HepG2 (cell line): Measurements from ENCODE around the gene TTC28. TPM values are rescaled to one million over a fixed set of nuclear protein-coding genes. Genes with fewer than 3 reads are reported as not detected.

Experiments used
- ATAC-seq: fragments of 200-7000 bp; cut with Tn5 transposase; 3 replicates; pipeline ENCODE4 v1.9.1; 2020; ENCODE audit warnings: mild to moderate bottlenecking, moderate library complexity
- BruUV-seq: library from RNA; stranded (reverse); fragments of 400-500 nt; replicated peaks from 2 replicates; lab custom pipeline; 2021; lab: Mats Ljungman, UMichigan
- CTCF ChIA-PET: fragments of 300-600 bp; formaldehyde crosslinking; extraction: SDS; loops from one replicate; lab custom pipeline; 2021; ENCODE audit warnings: low total read pairs, inconsistent platforms, low intra/inter-chr PET ratio; lab: Yijun Ruan, JAX
- POLR2A ChIA-PET: fragments of 350-600 bp; sonication (Branson Sonifier 250); formaldehyde crosslinking; loops from one replicate; lab custom pipeline; 2020; ENCODE audit warnings: antibody characterized with exemption, inconsistent platforms; lab: Yijun Ruan, JAX
- DNase-seq: peaks from one replicate; pipeline ENCODE4 v3.0.0-alpha.2; 2015; ENCODE audit warnings: low spot score
- FAIRE-seq: peaks from 3 replicates; lab custom pipeline; 2011; peaks lifted over from hg19 to GRCh38; lab: Jason Lieb, UNC
- H2AFZ ChIP-seq: one replicate; pipeline ENCODE4 v1.6.1; 2011; ENCODE audit warnings: low read length, inconsistent platforms
- H3K27ac ChIP-seq: fragments of 300-600 bp; 3 replicates; pipeline ENCODE4 v1.8.0; 2011; ENCODE audit warnings: mixed run types, mild to moderate bottlenecking, mixed read lengths, low read length, inconsistent platforms; ENCODE audit not compliant: insufficient read depth; ENCODE audit errors: extremely low read length
- H3K27me3 ChIP-seq, 2 experiments: fragments of 200-600 bp in 1 of 2; 2 replicates in 1 of 2; 3 replicates in 1 of 2; pipeline versions ENCODE4 v1.6.0 to v1.8.0; 2011; ENCODE audit warnings: low read length in 2 of 2, mild to moderate bottlenecking in 2 of 2, moderate library complexity in 2 of 2, inconsistent platforms in 1 of 2; ENCODE audit not compliant: insufficient read depth in 2 of 2, control insufficient read depth in 1 of 2
- H3K36me3 ChIP-seq, 2 experiments: fragments of 200-600 bp in 1 of 2; replicated peaks in 1 of 2; 2 replicates in 1 of 2; 3 replicates in 1 of 2; pipeline versions ENCODE4 v1.5.1 to v1.8.0; 2011; ENCODE audit warnings: low read length in 2 of 2, inconsistent platforms in 1 of 2; ENCODE audit not compliant: insufficient read depth in 2 of 2, control insufficient read depth in 1 of 2
- H3K4me1 ChIP-seq: 2 replicates; pipeline ENCODE4 v1.5.1; 2012; ENCODE audit warnings: low read length, inconsistent platforms; ENCODE audit not compliant: insufficient read depth
- H3K4me2 ChIP-seq: 2 replicates; pipeline ENCODE4 v1.6.0; 2011; ENCODE audit warnings: low read depth, low read length, inconsistent platforms
- H3K4me3 ChIP-seq, 3 experiments: fragments of 200-600 bp in 1 of 3; sonication (generic), shearing (Covaris generic) in 1 of 3; replicated peaks in 1 of 3; 2 replicates each; pipeline ENCODE4 v1.5.1; 2011 to 2016; ENCODE audit warnings: low read length in 3 of 3, inconsistent platforms in 2 of 3, low read depth in 2 of 3, mild to moderate bottlenecking in 2 of 3, control low read depth in 1 of 3, mixed read lengths in 1 of 3; ENCODE audit not compliant: insufficient read depth in 1 of 3
- H3K79me2 ChIP-seq: one replicate; pipeline ENCODE4 v1.6.1; 2011; ENCODE audit warnings: low read length, inconsistent platforms; ENCODE audit not compliant: insufficient read depth
- H3K9ac ChIP-seq: 2 replicates; pipeline ENCODE4 v1.6.0; 2011; ENCODE audit warnings: mild to moderate bottlenecking, low read depth, low read length, inconsistent platforms; ENCODE audit not compliant: insufficient read depth
- H3K9me3 ChIP-seq: 2 replicates; pipeline ENCODE4 v1.5.1; 2012; ENCODE audit warnings: mild to moderate bottlenecking, low read length
- H4K20me1 ChIP-seq: 2 replicates; pipeline ENCODE4 v1.6.0; 2011; ENCODE audit warnings: inconsistent platforms, mild to moderate bottlenecking, low read length, moderate library complexity; ENCODE audit not compliant: insufficient read depth
- MLXIP ChIP-seq: sonication (generic); formaldehyde crosslinking; IDR thresholded peaks from 2 replicates; pipeline ENCODE4 v1.9.0; 2021; ENCODE audit warnings: missing genetic modification reagents, borderline replicate concordance
- NR2C2 ChIP-seq: sonication (generic); formaldehyde crosslinking; IDR thresholded peaks from 2 replicates; pipeline ENCODE4 v1.4.0; 2020; ENCODE audit warnings: missing genetic modification reagents, mild to moderate bottlenecking, moderate library complexity, borderline replicate concordance
- RFX1 ChIP-seq: fragments of 450-650 bp; IDR thresholded peaks from 2 replicates; pipeline ENCODE4 v1.6.1; 2017
- STAT5B ChIP-seq: sonication (generic); formaldehyde crosslinking; IDR thresholded peaks from 2 replicates; pipeline ENCODE4 v1.4.0; 2020; ENCODE audit warnings: missing genetic modification reagents
- TFAP4 ChIP-seq: sonication (generic); IDR thresholded peaks from 2 replicates; pipeline ENCODE4 v1.6.1; 2016; ENCODE audit warnings: low read depth, borderline replicate concordance
- XBP1 ChIP-seq: sonication (generic); formaldehyde crosslinking; IDR thresholded peaks from 2 replicates; pipeline ENCODE4 v1.5.0; 2020; ENCODE audit warnings: missing genetic modification reagents
- ZFP41 ChIP-seq: sonication (generic); formaldehyde crosslinking; IDR thresholded peaks from 2 replicates; pipeline ENCODE4 v1.4.0; 2020; ENCODE audit warnings: mild to moderate bottlenecking, missing genetic modification reagents, borderline replicate concordance
- ZFP82 ChIP-seq: sonication (generic); formaldehyde crosslinking; IDR thresholded peaks from 2 replicates; pipeline ENCODE4 v1.5.1; 2020; ENCODE audit warnings: mild to moderate bottlenecking, missing genetic modification reagents, borderline replicate concordance
- ZNF776 ChIP-seq: sonication (generic); formaldehyde crosslinking; IDR thresholded peaks from 2 replicates; pipeline ENCODE4 v1.4.0; 2020; ENCODE audit warnings: mild to moderate bottlenecking, missing genetic modification reagents
- WGBS: methylation state at CpG from one replicate; pipeline ENCODE4 v1.1.6; 2017; ENCODE audit warnings: low lambda C conversion rate; 5-methylcytosine and 5-hydroxymethylcytosine counted together
- in situ Hi-C: cut with HindIII; loops from 2 replicates; pipeline ENCODE4 v1.10.0; 2017; ENCODE audit warnings: low pct_unique_long_range_greater_than_20kb; ENCODE audit not compliant: extremely low pct_ligation_motif_present
- intact Hi-C: fragments of 100-400 bp; cut with micrococcal nuclease; formaldehyde crosslinking; loops from one replicate; pipeline ENCODE4 v1.10.0; 2022; ENCODE audit not compliant: unreplicated experiment
- polyA plus RNA-seq, 8 experiments: library from polyadenylated mRNA; depleted of rRNA in 3 of 8; stranded (reverse) in 7 of 8; unstranded in 1 of 8; fragments of >200 nt; fragmentation: Illumina TruSeq in 4 of 8; extraction: Trizol in 4 of 8; gene quantifications; 2 replicates each; pipeline versions ENCODE4 v1.2.1 to v1.2.3, GENCODE V29; 2011 to 2016; ENCODE audit warnings: low read depth in 4 of 8, missing spikeins in 1 of 8, mixed read lengths in 1 of 8; ENCODE audit not compliant: insufficient read depth in 1 of 8
- total RNA-seq, 5 experiments: library from RNA; depleted of rRNA; stranded (reverse); fragments of >200 nt; fragmentation: Illumina TruSeq; extraction: Trizol; gene quantifications; 2 replicates each; pipeline ENCODE4 v1.2.3, GENCODE V29; 2016; ENCODE audit warnings: low read depth in 1 of 5
- TF ChIP-seq, protein P1 (sequence below): sonication (generic); formaldehyde crosslinking; IDR thresholded peaks from 2 replicates; pipeline ENCODE4 v1.5.1; 2020; ENCODE audit warnings: mild to moderate bottlenecking, missing genetic modification reagents, borderline replicate concordance

Gene TTC28
- total and polyA plus RNA-seq, 2 of the 13 experiments (the other 11 are each of a cell fraction or from before 2014, with no cell fraction given): 4.2 to 13.1 TPM

GRCh38 chr22:28034760-28035401 is 644.8 kb downstream of the TTC28 start (continued):
- TF ChIP-seq MLXIP (CRISPR knock-in tag): no peak
- no peak for TF ChIP-seq ZFP41
- no peak for TF ChIP-seq ZNF776 (CRISPR knock-in tag)
- no peak for TF ChIP-seq XBP1 (CRISPR knock-in tag)

DNA sequence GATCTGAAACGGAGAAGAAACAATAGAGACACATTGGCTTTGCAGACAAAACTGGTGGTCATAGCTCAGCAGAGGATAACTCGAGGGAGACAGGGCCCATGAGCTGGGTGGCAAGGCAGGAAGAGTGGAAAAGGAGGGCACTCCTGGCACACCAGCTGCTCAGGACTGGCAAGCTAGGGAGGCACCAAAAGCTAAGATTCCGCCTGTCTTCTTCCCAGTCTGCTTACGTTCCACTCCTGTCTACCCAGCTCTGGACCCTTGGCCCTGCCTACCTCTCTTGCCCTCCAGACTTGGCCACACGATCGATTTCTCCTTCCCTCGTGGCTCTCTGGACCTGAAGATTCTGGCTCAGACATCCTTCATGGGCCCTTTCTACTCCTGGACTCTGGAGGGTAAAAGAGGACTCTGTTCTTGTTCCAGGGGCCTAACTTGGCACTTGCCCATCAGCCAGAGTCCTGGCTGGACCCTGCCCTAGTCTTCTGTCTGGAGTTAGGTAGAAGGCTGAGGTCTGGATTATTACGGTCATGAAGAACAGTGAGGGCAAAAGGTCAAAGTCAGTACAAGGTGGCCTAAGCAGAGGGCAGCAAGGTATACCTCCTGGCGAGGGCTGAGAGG is 645.4 kb downstream of the TTC28 start:
- intact Hi-C loops: no loop called here
- no peak for ATAC-seq
- no peak for FAIRE-seq
- H2AFZ ChIP-seq: no peak overlapping the region
- H3K4me3 ChIP-seq: no peak overlapping the region
- 92% methylated on average over 9 of the region's 9 CpGs for WGBS
- no peaks in the 10 kb centered on the region for H3K27me3 ChIP-seq
- in situ Hi-C loops: no loop called here
- no peak overlapping the region for H3K4me2 ChIP-seq
- BruUV-seq: no TSS peak
- no peak overlapping the region for H3K27ac ChIP-seq
- no peak overlapping the region for H3K9ac ChIP-seq
- DNase-seq: no peak
- H3K36me3 ChIP-seq: peaks cover 4 to 18% of the 10 kb centered on the region in 2 experiments; a peak in 3 of 5 replicates
- H3K9me3 ChIP-seq: no peaks in the 10 kb centered on the region
- POLR2A ChIA-PET: no interaction called here
- H3K4me1 ChIP-seq: peaks cover 10% of the 10 kb centered on the region
- H3K79me2 ChIP-seq: no peaks in the 10 kb centered on the region
- CTCF ChIA-PET: no interaction called here
- TF ChIP-seq TFAP4: no peak
- no peak for TF ChIP-seq RFX1
- no peak for TF ChIP-seq ZFP82 (CRISPR knock-in tag)
- TF ChIP-seq NR2C2: no peak
- no peak for TF ChIP-seq ZNF776 (CRISPR knock-in tag)
- TF ChIP-seq, protein P1, sequence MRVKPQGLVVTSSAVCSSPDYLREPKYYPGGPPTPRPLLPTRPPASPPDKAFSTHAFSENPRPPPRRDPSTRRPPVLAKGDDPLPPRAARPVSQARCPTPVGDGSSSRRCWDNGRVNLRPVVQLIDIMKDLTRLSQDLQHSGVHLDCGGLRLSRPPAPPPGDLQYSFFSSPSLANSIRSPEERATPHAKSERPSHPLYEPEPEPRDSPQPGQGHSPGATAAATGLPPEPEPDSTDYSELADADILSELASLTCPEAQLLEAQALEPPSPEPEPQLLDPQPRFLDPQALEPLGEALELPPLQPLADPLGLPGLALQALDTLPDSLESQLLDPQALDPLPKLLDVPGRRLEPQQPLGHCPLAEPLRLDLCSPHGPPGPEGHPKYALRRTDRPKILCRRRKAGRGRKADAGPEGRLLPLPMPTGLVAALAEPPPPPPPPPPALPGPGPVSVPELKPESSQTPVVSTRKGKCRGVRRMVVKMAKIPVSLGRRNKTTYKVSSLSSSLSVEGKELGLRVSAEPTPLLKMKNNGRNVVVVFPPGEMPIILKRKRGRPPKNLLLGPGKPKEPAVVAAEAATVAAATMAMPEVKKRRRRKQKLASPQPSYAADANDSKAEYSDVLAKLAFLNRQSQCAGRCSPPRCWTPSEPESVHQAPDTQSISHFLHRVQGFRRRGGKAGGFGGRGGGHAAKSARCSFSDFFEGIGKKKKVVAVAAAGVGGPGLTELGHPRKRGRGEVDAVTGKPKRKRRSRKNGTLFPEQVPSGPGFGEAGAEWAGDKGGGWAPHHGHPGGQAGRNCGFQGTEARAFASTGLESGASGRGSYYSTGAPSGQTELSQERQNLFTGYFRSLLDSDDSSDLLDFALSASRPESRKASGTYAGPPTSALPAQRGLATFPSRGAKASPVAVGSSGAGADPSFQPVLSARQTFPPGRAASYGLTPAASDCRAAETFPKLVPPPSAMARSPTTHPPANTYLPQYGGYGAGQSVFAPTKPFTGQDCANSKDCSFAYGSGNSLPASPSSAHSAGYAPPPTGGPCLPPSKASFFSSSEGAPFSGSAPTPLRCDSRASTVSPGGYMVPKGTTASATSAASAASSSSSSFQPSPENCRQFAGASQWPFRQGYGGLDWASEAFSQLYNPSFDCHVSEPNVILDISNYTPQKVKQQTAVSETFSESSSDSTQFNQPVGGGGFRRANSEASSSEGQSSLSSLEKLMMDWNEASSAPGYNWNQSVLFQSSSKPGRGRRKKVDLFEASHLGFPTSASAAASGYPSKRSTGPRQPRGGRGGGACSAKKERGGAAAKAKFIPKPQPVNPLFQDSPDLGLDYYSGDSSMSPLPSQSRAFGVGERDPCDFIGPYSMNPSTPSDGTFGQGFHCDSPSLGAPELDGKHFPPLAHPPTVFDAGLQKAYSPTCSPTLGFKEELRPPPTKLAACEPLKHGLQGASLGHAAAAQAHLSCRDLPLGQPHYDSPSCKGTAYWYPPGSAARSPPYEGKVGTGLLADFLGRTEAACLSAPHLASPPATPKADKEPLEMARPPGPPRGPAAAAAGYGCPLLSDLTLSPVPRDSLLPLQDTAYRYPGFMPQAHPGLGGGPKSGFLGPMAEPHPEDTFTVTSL (CRISPR knock-in tag): no peak
- no peak for TF ChIP-seq STAT5B (CRISPR knock-in tag)
- TF ChIP-seq, all 625 proteins: peak for 0
- no peaks in the 10 kb centered on the region for H4K20me1 ChIP-seq
